Natural killer cell treated with Interleukin-12 subunit alpha and Interleukin-12 subunit beta and Interleukin-15 and Interleukin-18, amount 100 ng/mL, for 72 hours (primary cell): ENCODE results near the gene PLCG1. TPM values are rescaled to one million over a fixed set of nuclear protein-coding genes. Genes with fewer than 3 reads are reported as not detected.
A peak's percentile ranks its signal among the peaks of the same experiment; 100 is the strongest.

ENCODE experiments used
- ATAC-seq, 2 donors: fragments of 150-1000 bp; cut with Tn5 transposase in 1 of 2; sonication (Bioruptor Pico), chemical (Tn5 transposase) in 1 of 2; 2 replicates each; pipeline ENCODE4 v1.10.0; 2021
- DNase-seq: peaks from one replicate; pipeline ENCODE4 v3.0.0; 2022; ENCODE audit warnings: low spot score
- H3K27ac Mint-ChIP-seq, 2 donors: 1 replicate in 1 of 2; 2 replicates in 1 of 2; pipeline ENCODE4 v1.8.0; 2022; ENCODE audit warnings: mixed read lengths in 2 of 2, mild to moderate bottlenecking in 1 of 2, moderate library complexity in 1 of 2
- H3K27me3 Mint-ChIP-seq, 2 donors: 1 replicate in 1 of 2; 2 replicates in 1 of 2; pipeline ENCODE4 v1.8.0; 2022; ENCODE audit warnings: mixed read lengths in 2 of 2
- H3K36me3 Mint-ChIP-seq: one replicate; pipeline ENCODE4 v1.8.0; 2022; ENCODE audit warnings: mixed read lengths
- H3K4me1 Mint-ChIP-seq, 2 donors: 1 replicate in 1 of 2; 2 replicates in 1 of 2; pipeline ENCODE4 v1.8.0; 2022; ENCODE audit warnings: low read depth in 2 of 2, mixed read lengths in 2 of 2, mild to moderate bottlenecking in 1 of 2
- H3K4me3 Mint-ChIP-seq: one replicate; pipeline ENCODE4 v1.8.0; 2022; ENCODE audit warnings: mixed read lengths
- H3K9me3 Mint-ChIP-seq: 2 replicates; pipeline ENCODE4 v1.8.0; 2022; ENCODE audit warnings: mixed read lengths
- total RNA-seq, 2 donors: library from RNA; stranded (reverse); gene quantifications; one replicate each; pipeline ENCODE4 v1.2.3, GENCODE V29; 2022

PLCG1 gene
- total RNA-seq, 2 donors from 2014 or later = 54.6 to 114 TPM

DNA sequence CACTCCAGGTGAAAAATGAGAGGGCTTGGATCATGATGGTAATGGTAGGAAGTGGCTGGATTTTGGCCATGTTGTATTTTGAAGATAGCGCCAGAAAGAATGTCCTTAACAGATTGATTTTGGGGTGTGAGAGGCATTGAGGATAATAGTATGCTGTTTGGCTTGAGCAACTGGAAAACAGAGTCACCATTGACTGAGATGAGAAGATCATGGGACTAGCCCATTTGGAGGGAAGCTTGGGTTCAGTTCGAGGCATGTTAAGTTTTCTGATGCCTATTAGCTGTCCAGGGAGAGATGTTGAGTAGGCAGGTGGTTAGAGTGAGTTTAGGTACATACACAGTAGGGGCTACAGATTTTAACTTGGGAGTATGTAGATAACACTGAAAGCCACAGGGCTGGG, 23.3 kb downstream of the PLCG1 start:
- DNase-seq = no peak
- Mint-ChIP-seq H3K4me3 (no peak overlapping the region), H3K4me1 (peaks cover 49 to 61% of the 10 kb centered on the region in 2 donors), H3K27ac (peak overlapping the region; percentile 98 to 99), H3K36me3 (peaks cover 21% of the 10 kb centered on the region), H3K9me3 (no peaks in the 10 kb centered on the region), H3K27me3 (no peaks in the 10 kb centered on the region)
- ATAC-seq = no peak

DNA sequence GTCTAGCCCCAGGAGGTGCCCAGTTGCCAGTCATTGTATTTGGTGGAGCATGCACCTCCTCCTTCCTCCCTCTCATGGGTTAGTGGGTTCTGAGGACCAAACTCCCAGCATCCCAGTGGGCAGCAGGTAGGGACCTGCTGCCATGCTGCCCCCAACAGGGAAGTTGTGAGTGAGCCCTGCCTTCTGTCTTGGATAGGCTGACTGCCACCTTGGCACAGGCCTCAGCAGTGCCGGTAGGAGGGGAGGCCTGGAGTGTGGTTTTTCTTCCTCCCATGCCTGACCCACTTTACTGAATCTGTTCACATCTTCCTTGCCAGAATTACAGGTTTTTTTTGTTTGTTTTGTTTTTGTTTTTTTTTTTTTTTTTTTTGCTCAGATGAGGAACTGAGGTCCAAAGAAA, 24.5 kb downstream of the PLCG1 start:
- Mint-ChIP-seq H3K4me1 (peaks cover 46 to 59% of the 10 kb centered on the region in 2 donors), H3K9me3 (no peaks in the 10 kb centered on the region), H3K4me3 (no peak overlapping the region), H3K36me3 (peaks cover 21% of the 10 kb centered on the region), H3K27ac (peak overlapping the region; percentile 27 to 99), H3K27me3 (no peaks in the 10 kb centered on the region)
- DNase-seq = no peak
- no peak for ATAC-seq

DNA sequence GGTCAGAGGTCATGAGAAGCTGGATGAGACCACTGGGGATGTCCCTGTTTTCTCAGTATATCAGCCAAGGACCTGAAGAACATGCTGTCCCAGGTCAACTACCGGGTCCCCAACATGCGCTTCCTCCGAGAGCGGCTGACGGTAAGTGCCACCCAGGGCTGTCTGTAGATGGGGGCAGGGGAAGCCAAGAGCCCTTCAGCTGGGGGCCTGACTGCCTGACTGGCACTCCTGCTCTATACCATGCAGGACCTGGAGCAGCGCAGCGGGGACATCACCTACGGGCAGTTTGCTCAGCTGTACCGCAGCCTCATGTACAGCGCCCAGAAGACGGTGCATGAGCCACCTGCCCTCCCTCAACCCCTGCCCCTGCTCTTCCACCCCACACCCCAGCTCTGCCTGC, 25.1 kb downstream of the PLCG1 start:
- no peak for DNase-seq
- Mint-ChIP-seq H3K9me3 (no peaks in the 10 kb centered on the region), H3K36me3 (peaks cover 21% of the 10 kb centered on the region), H3K27ac (peak overlapping the region in 1 of 2 donors; percentile 27), H3K4me1 (peaks cover 46 to 59% of the 10 kb centered on the region in 2 donors), H3K27me3 (peaks cover 0 to 1% of the 10 kb centered on the region in 2 donors), H3K4me3 (no peak overlapping the region)
- ATAC-seq = no peak

DNA sequence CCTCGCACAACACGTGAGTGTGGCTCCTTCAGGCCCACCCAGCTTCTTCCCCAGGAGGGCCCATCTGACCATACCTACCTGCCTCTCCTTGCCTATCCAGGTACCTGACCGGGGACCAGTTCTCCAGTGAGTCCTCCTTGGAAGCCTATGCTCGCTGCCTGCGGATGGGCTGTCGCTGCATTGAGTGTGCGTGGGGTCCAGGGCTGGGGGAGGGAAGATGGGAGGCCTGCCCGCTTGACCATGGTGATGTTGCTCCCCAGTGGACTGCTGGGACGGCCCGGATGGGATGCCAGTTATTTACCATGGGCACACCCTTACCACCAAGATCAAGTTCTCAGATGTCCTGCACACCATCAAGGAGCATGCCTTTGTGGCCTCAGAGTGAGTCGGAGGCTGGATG, 26.5 kb downstream of the PLCG1 start:
- H3K4me3 Mint-ChIP-seq = no peak overlapping the region

DNA sequence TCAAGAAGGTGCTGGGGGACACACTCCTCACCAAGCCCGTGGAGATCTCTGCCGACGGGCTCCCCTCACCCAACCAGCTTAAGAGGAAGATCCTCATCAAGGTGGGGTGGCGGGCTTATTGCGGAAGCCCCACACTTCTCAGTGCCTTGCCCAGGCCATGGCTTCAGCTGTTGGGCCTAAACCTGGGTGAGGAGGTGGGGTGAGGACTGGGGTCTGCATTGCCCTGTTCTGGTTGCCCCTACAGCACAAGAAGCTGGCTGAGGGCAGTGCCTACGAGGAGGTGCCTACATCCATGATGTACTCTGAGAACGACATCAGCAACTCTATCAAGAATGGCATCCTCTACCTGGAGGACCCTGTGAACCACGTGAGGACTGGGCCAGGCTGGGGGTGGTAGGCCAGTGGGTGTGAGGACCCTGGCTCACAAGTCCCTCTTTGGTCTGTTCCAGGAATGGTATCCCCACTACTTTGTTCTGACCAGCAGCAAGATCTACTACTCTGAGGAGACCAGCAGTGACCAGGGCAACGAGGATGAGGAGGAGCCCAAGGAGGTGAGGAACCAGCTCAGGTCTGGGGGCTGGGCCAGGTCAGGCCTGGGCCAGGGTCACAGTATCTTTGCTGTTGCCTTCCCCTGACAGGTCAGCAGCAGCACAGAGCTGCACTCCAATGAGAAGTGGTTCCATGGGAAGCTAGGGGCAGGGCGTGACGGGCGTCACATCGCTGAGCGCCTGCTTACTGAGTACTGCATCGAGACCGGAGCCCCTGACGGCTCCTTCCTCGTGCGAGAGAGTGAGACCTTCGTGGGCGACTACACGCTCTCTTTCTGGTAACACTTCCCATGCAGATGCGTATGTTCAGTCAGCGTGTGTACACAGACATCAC, 27.9 kb downstream of the PLCG1 start:
- peak; percentile 38 for DNase-seq
- H3K4me1 Mint-ChIP-seq = peaks cover 34 to 43% of the 10 kb centered on the region in 2 donors
- no peak overlapping the region for H3K27ac Mint-ChIP-seq
- no peak for ATAC-seq
- H3K9me3 Mint-ChIP-seq = no peaks in the 10 kb centered on the region
- H3K4me3 Mint-ChIP-seq = no peak overlapping the region
- H3K27me3 Mint-ChIP-seq = peaks cover 0 to 2% of the 10 kb centered on the region in 2 donors
- peaks cover 22% of the 10 kb centered on the region for H3K36me3 Mint-ChIP-seq

More for the DNA sequence above, 26.5 kb downstream of the PLCG1 start:
- Mint-ChIP-seq H3K36me3 (peaks cover 21% of the 10 kb centered on the region), H3K9me3 (no peaks in the 10 kb centered on the region), H3K27ac (no peak overlapping the region), H3K4me1 (peaks cover 39 to 54% of the 10 kb centered on the region in 2 donors), H3K27me3 (peaks cover 0 to 2% of the 10 kb centered on the region in 2 donors)
- no peak for DNase-seq
- no peak for ATAC-seq

GRCh38 chr20:41166201-41167117, 29.1 kb downstream of the PLCG1 start:
- ATAC-seq (no peak), DNase-seq (no peak)
- H3K27ac Mint-ChIP-seq = peak overlapping the region in 1 of 2 donors; percentile 72
- peaks cover 19% of the 10 kb centered on the region for H3K36me3 Mint-ChIP-seq
- H3K4me3 Mint-ChIP-seq = no peak overlapping the region
- peaks cover 0 to 2% of the 10 kb centered on the region in 2 donors for H3K27me3 Mint-ChIP-seq
- H3K9me3 Mint-ChIP-seq = no peaks in the 10 kb centered on the region
- H3K4me1 Mint-ChIP-seq = peaks cover 29 to 33% of the 10 kb centered on the region in 2 donors

DNA sequence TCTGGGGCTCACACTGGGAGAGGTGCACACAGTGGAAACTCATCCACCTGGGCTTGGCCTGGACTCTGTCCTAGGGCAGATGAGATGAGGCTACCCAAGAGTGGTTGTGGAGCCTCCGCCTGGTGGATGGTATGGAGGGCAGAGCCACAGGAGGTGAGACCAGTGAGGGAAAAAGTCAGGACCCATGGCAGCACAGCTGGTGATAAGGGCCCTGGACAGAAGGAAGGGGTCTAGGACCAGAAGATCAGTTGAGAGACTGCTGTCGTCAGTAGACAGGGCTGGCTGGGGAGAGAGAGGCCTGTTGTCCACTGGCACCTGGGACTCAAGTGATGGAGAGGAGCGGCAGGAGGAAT, 29.8 kb downstream of the PLCG1 start:
- peaks cover 32 to 35% of the 10 kb centered on the region in 2 donors for H3K4me1 Mint-ChIP-seq
- H3K9me3 Mint-ChIP-seq = no peaks in the 10 kb centered on the region
- ATAC-seq (no peak), DNase-seq (no peak)
- H3K4me3 Mint-ChIP-seq = no peak overlapping the region
- H3K36me3 Mint-ChIP-seq = peaks cover 19% of the 10 kb centered on the region
- peak overlapping the region in 1 of 2 donors; percentile 72 for H3K27ac Mint-ChIP-seq
- peaks cover 0 to 2% of the 10 kb centered on the region in 2 donors for H3K27me3 Mint-ChIP-seq

DNA sequence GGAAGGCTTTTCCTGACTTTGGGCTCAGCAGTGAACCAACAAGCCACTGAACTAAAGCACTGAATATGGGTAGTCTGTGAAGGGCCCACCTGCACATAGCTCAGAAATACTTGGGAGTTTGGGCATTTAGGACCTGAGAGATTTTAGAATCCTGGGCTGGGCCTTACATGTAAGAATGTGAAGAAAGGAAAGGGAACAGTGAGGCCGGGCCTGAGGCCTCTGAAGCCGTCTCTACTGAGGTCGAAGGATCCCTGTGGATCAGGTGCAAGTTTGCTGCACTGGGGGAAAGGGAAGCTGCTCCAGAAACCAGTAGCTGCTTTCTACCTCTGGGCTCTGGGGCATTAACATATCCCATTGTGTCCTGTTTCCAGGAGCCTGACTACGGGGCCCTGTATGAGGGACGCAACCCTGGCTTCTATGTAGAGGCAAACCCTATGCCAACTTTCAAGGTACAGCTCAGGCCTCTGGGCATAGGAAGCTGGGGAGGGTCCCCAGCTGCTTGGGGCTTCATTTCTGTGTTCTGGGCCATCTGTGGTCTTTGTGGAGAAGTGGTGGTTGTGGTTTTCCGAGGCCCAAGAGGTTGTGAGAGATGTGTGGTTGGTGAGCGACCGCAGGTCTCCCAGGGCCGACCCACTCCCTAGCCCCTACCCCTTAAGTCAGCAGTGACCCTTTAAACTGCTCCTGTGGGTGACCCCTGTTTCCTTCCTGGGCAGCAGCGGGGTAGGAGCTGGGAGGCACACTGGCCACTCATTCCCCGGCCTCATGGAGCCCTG, 30.3 kb downstream of the PLCG1 start:
- Mint-ChIP-seq H3K27me3 (peaks cover 0 to 2% of the 10 kb centered on the region in 2 donors), H3K36me3 (peaks cover 19% of the 10 kb centered on the region), H3K4me1 (peaks cover 32 to 35% of the 10 kb centered on the region in 2 donors), H3K4me3 (no peak overlapping the region), H3K9me3 (no peaks in the 10 kb centered on the region), H3K27ac (peak overlapping the region in 1 of 2 donors; percentile 72)
- ATAC-seq (peak; percentile 30 to 65), DNase-seq (peak; percentile 52)

- H3K27me3 Mint-ChIP-seq = peaks cover 0 to 2% of the 10 kb centered on the region in 2 donors
- no peaks in the 10 kb centered on the region for H3K9me3 Mint-ChIP-seq
- no peak for ATAC-seq
- H3K4me1 Mint-ChIP-seq = peaks cover 32 to 34% of the 10 kb centered on the region in 2 donors
- H3K27ac Mint-ChIP-seq = no peak overlapping the region
- DNase-seq = no peak
- H3K4me3 Mint-ChIP-seq = no peak overlapping the region
- H3K36me3 Mint-ChIP-seq = peaks cover 19% of the 10 kb centered on the region
Measured at GRCh38 chr20:41168281-41169161, 31.2 kb downstream of the PLCG1 start.

- Mint-ChIP-seq H3K9me3 (no peaks in the 10 kb centered on the region), H3K4me1 (peaks cover 30 to 32% of the 10 kb centered on the region in 2 donors), H3K27ac (no peak overlapping the region), H3K27me3 (peaks cover 0 to 2% of the 10 kb centered on the region in 2 donors), H3K36me3 (peaks cover 12% of the 10 kb centered on the region), H3K4me3 (no peak overlapping the region)
- ATAC-seq (no peak), DNase-seq (peak; percentile 38)
Measured at GRCh38 chr20:41169162-41169690, 31.9 kb downstream of the PLCG1 start.

DNA sequence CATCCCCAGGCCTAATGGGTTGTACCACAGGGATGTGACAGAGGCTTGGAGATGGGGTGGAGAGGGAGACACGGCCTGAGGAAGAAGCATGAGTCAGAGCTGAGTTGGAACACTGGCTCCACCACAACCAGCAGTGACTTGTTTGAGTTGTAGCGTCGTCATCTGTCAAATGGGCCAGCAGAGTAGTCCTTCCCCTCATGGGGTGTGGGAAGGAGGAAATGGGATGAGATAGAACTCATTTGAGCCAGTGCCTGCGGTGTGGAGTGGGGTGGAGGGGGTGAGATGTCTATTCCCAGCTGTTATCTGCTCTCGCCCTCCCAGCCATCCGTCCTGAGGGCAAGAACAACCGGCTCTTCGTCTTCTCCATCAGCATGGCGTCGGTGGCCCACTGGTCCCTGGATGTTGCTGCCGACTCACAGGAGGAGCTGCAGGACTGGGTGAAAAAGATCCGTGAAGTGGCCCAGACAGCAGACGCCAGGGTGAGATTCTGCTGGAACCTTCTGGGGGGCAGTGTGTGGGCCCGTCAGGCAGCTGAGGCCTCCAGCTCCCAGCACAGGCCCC, 32.5 kb downstream of the PLCG1 start:
- peaks cover 7% of the 10 kb centered on the region for H3K36me3 Mint-ChIP-seq
- H3K4me1 Mint-ChIP-seq = peaks cover 29 to 32% of the 10 kb centered on the region in 2 donors
- H3K27ac Mint-ChIP-seq = no peak overlapping the region
- ATAC-seq = no peak
- no peak overlapping the region for H3K4me3 Mint-ChIP-seq
- H3K27me3 Mint-ChIP-seq = peaks cover 0 to 2% of the 10 kb centered on the region in 2 donors
- no peaks in the 10 kb centered on the region for H3K9me3 Mint-ChIP-seq
- no peak for DNase-seq
